HG03066 (cell line): ENCODE results near the gene OR4A15.

ENCODE experiments used
- ATAC-seq: cut with Tn5 transposase; IDR thresholded peaks from one replicate; pipeline ENCODE4 v1.9.1; 2021; ENCODE audit warnings: low read depth; ENCODE audit not compliant: unreplicated experiment

Gene OR4A15

DNA sequence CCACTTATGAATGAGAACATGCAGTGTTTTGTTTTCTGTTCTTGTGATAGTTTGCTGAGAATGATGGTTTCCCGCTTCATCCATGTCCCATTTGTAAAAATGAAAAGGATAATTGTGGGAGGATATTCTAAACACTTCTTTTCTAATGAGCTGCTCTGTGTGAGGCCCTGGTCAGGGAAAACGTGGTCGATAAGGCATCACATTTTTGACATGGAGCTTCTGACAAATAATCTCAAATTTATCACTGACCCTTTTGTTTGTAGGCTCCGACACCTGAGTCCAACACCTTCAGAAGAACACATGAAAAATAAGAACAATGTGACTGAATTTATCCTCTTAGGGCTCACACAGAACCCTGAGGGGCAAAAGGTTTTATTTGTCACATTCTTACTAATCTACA, at the start of gene OR4A15:
Gene OR4A15, plus strand, starts transcription at position 301 of the 400 bp plus-strand sequence. Its CDS starts 0 bp downstream, at position 301.
- ATAC-seq: no peak

DNA sequence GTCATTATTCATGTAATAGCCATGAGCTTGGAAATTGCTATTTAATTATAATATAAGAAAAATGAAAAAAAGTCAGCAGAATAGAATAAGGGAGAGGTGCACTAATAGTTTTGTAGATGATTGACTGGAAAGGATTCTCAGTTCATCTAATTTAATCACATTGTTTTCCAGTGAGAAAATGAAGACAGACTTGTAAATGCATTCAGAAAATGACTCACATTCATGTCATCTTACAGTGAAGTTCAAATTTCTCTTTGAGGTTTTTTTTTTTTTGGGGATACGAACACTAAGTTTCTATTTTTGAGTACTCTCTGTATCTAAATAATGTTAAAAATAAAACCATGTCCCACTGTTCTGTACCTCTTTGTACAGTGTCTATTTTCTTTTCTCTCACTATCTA, 43.3 kb upstream of the OR4A15 start:
- ATAC-seq: no peak

DNA sequence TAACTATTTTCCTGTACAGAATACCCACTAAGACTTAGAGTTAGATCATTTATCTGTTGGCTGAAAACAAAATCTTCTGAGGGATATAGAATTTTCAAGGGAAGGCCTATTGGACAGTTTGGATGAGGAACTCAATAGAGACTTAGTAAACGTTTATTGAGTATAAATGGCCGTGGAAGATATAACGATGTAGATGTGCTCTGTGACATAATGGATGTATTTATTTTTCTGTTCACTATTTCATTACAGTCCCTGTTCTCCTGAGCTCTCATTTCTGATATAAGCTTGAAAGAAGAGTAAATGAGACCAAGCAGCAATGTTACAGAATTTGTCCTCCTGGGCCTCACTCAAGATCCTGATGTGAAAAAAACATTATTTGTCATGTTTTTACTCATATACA, 24.9 kb upstream of the OR4A15 start, which contains the start of gene OR4A16:
Gene OR4A16, plus strand, starts transcription at position 301 of the 400 bp plus-strand sequence. Its CDS starts 0 bp downstream, at position 301.
- ATAC-seq: no peak

DNA sequence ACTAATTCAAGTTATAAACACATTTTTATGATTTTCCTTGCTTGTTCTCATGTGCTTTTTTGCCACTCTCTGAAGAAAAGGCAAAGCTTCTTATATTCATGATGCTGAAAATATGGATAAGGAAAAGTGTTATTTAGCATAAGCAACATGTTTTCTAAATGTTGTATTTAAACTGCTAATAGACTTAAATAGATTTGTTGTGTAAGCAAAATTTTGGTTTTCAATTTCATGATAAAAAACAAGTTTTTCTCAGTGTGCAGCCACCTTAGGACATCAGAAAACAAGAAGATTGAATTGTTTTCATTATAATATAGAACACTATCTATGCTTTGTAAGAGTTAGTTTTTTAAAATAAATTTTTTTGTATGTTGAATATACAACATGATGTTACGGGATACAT, 22.5 kb upstream of the OR4A15 start:
- ATAC-seq: no peak

DNA sequence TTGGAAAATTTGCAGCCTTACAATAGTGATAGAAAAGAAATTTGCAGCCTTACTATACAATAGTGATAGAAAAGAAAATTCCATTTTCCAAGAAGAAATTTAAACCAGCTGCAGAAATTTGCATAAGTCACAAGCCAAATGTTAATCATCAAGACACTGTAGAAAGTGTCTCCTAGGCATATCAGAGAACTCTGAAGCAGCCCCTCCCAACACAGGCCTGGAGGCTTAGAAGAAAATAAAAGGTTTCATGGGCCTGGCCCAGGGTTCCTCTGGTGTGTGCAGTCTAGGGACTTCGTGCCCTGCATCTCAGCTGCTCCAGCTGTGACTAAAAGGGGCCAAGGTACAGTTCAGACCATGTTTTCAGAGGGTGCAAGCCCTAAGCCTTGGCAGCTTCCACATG, 18.7 kb upstream of the OR4A15 start:
- ATAC-seq: no peak

DNA sequence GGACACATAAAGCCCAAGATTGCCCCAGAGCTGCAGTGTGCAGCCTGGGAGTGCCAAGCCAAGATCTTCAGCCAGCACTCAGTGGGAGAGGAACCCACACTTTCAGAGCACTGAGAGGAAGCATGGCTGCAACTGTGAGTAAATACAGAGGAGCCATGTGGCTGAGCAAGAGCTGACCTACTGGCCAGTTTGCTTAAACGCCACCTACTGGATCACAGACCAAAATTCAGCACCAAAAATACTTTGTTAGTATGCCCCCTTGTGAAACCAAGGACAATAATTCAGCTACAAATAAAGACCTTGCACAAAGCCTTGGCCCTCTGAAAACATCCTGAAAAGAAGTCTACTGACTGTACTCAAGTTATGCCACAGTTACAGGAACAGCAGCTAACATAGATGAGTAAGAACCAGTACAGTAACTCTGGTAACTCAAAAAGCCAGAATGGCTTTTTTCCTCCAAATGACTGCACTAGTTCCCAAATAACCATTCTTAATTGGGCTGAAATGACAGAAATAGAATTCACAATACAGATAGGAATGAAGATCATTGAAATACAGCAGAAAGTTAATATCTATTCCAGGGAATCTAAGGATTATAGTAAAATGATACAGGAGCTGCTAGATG, 10.1 kb upstream of the OR4A15 start:
- ATAC-seq: no peak

DNA sequence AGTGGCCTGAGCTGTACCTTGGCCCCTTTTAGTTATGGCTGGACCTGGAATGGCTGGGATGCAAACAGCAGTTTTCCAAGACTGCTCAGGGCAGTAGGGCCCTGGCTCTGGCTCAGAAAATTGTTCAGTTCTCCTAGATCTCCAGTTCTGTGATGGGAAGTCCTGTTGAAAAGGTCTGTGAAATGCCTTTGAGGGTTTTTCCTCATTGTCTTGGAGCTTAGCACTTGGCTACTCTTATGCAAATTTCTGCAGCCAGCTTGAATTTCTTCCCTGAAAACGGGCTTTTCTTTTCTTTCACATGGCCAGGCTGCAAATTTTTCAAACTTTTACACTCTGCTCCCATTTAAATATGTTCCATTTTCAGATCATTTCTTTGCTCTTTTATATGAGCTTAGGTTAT, 33.2 kb downstream of the OR4A15 start:
- no peak for ATAC-seq
